ENCODE results near the gene MIF4GD. TPM values are rescaled to one million over a fixed set of nuclear protein-coding genes. Genes with fewer than 3 reads are reported as not detected.

Gene MIF4GD
- total and polyA plus RNA-seq, 2 of the 4 experiments (the other 2 are of a cell fraction) = 4.1 to 6.9 TPM

DNA sequence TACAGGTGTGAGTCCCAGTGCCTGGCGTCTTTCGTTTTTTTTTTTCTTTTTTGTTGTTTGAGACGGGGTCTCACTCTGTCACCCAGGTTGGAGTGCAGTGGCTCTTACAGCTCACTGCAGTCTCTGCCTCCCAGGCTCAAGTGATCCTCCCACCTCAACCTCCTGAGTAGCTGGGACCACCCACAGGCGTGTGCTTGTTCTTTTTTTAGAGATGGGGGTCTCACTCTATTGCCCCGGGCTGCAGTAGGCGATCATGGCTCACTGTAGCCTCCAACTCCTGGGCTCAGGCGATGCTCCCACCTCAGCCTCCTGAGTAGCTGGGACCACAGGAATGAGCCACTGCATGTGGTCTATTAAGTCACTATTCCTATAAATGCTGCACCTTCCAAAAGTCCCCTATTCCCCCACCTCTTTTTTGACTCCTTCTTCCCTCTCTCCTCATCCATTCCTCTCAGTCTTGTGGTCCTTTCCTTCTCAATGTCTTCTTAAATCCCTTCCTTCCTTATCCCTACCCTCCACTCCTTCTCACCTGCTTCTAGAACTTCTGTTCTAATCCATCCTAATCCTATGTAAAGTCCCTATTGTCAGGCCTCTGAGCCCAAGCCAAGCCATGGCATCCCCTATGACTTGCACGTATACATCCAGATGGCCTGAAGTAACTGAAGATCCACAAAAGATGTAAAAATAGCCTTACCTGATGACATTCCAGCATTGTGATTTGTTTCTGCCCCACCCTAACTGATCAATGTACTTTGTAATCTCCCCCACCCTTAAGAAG lies 18.8 kb downstream of the MIF4GD start:
- in situ Hi-C loops (cut with MboI; ENCODE audit: low sequenced_read_pairs) = no loop called here
- no peak overlapping the region for H3K27ac ChIP-seq (ENCODE audit: insufficient read depth, low read length)
- no peak overlapping the region for H3K56ac ChIP-seq (ENCODE audit: extremely low read depth, insufficient read depth, low read length)
- H3K4me3 ChIP-seq (ENCODE audit: insufficient read depth, low read depth, low read length) = no peak overlapping the region
- no peak overlapping the region for H3K18ac ChIP-seq (ENCODE audit: low read depth, low read length)
- dilution Hi-C loops (cut with HindIII; ENCODE audit: low sequenced_read_pairs, unreplicated experiment) = no loop called here
- no peak for DNase-seq
- H3K9me1 ChIP-seq (ENCODE audit: insufficient read depth, low read length) = 0 out of 2 replicates have a peak, but pooled peaks cover 6% of the 10 kb centered on the region
- ATAC-seq (ENCODE audit: low read depth) = no peak
- no peak overlapping the region for H2BK15ac ChIP-seq (ENCODE audit: low read depth, low read length)
- H3K4me1 ChIP-seq (ENCODE audit: control insufficient read depth, insufficient read depth, low read length) = peaks cover 3% of the 10 kb centered on the region; the same call in 1 of the 2 replicates
- BruUV-seq (replicated peaks) = no TSS peak
- no peak overlapping the region for H4K5ac ChIP-seq (ENCODE audit: low read depth, low read length)
- no peak overlapping the region for H2BK20ac ChIP-seq (ENCODE audit: low read depth, low read length)
- TF ChIP-seq NFE2L2 (IDR thresholded peaks at IDR 0.05; ENCODE audit: low read depth, low read length) (no peak), BHLHE40 (IDR thresholded peaks at IDR 0.05; ENCODE audit: low read depth, low read length) (no peak), MXI1 (IDR thresholded peaks at IDR 0.05; ENCODE audit: borderline replicate concordance, low read depth, low read length) (no peak), MAZ (IDR thresholded peaks at IDR 0.05; ENCODE audit: borderline replicate concordance, low read depth, low read length) (no peak), SMC3 (IDR thresholded peaks at IDR 0.05; ENCODE audit: low read depth, low read length) (no peak), MAFK (IDR thresholded peaks at IDR 0.05; ENCODE audit: low read depth, low read length) (no peak), CEBPB (IDR thresholded peaks at IDR 0.05; ENCODE audit: low read depth, low read length) (no peak), RFX5 (IDR thresholded peaks at IDR 0.05; ENCODE audit: low read depth, low read length) (no peak)
- 100% methylated on average over 2 of the region's 8 CpGs; no CpG with 5 or more reads in 1 of the 2 experiments for WGBS, 2 experiments (ENCODE audit: extremely low coverage in 2 of 2, insufficient read length in 1 of 2)
- H3K4me2 ChIP-seq (ENCODE audit: low read depth, low read length) = no peak overlapping the region
- no peak overlapping the region for H2AFZ ChIP-seq (replicated peaks; ENCODE audit: low read length, poor library complexity)
- H3K9me3 ChIP-seq (ENCODE audit: control insufficient read depth, insufficient read depth, low read length) = no peaks in the 10 kb centered on the region
- no peak overlapping the region for H3K9ac ChIP-seq (ENCODE audit: low read depth, low read length)
- H4K20me1 ChIP-seq (ENCODE audit: insufficient read depth, low read length) = peaks cover 34% of the 10 kb centered on the region
- no peak overlapping the region for H3K23ac ChIP-seq (ENCODE audit: low read depth, low read length)
- no peak overlapping the region for H3K4ac ChIP-seq (ENCODE audit: low read depth, low read length)
- POLR2A ChIA-PET (ENCODE audit: unreplicated experiment) = no interaction called here
- CTCF ChIA-PET = interaction anchor here (1.1 kb wide), 1 partner anchor 18 kb away, joined by 3 read pairs; the partner anchor contains the start of gene MIF4GD
- H4K8ac ChIP-seq (ENCODE audit: low read depth in 2 of 2, low read length in 2 of 2) = no peak overlapping the region
- H3K79me1 ChIP-seq (ENCODE audit: low read depth in 1 of 2, low read length in 2 of 2) = peaks cover 10 to 44% of the 10 kb centered on the region in 2 experiments; a peak in 3 of 4 replicates
- no peaks in the 10 kb centered on the region for H3K27me3 ChIP-seq (ENCODE audit: control insufficient read depth, insufficient read depth, low read length)
- no peak overlapping the region for H2BK120ac ChIP-seq (ENCODE audit: low read depth, low read length)
- no peak overlapping the region for H3K14ac ChIP-seq (replicated peaks; ENCODE audit: low read depth, low read length)
- no peak overlapping the region for H2AK9ac ChIP-seq (replicated peaks; ENCODE audit: low read depth, low read length, poor library complexity)
- no peaks in the 10 kb centered on the region; the same call in 1 of the 2 replicates for H3K36me3 ChIP-seq (ENCODE audit: control insufficient read depth, insufficient read depth, low read length)
- H2BK5ac ChIP-seq (ENCODE audit: low read depth, low read length, poor library complexity, severe bottlenecking) = no peak overlapping the region
- intact Hi-C loops (cut with micrococcal nuclease) = no loop called here
- H4K91ac ChIP-seq (ENCODE audit: insufficient read depth, low read depth, low read length) = no peak overlapping the region
- H2AK5ac ChIP-seq (ENCODE audit: low read depth, low read length) = no peak overlapping the region

Data from IMR-90 (cell line).